ENCODE data around the gene ZNG1C. TPM values are rescaled to one million over a fixed set of nuclear protein-coding genes. Genes with fewer than 3 reads are reported as not detected.
"Not testable (repeated sequence)": the region's sequence is repeated elsewhere in the genome, so short reads cannot be mapped to it uniquely, and the experiment has no call there.

ZNG1C gene
- polyA plus RNA-seq, 1 donor from 2014 or later = 61.2 TPM

DNA sequence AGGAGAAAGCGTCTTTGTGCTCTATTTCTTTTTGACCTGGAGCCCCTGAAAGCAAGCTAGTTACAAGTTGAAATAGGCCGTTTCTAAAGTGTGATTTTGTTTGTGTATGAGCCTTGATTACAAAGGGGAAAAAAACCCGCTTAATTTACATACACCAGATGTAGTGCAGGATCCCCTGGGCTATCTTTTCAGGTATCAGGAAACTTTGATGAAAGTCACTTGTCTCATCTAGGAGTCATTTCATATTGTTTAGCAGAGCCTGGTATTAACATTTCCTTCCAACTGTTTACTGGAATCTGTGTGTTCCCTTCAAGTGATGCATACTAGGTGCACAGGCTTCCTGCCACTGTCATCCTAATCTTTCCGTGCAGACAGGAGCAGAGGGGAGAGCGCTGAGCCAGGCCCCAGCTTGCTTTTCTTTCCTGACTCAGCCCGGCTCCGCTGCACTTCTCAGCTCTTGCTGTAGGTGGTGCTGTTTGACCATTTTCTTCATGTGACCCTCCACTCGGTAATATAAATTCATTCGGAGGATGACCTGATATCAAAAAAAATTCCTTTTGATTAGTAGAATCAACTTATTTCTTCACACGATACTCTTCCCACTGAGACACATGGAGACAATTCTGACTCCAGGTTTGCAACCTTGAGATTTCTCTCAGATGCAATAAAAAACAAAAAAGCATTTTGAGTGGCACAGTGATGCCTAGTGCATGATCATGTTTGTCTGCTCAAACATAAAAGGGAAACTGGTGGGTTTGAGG is 100.7 kb downstream of the ZNG1C start:
- H3K27ac ChIP-seq (ENCODE audit: low read length); H2AFZ ChIP-seq (ENCODE audit: low read depth, low read length); H3K36me3 ChIP-seq (ENCODE audit: insufficient read depth, low read length); H3K9ac ChIP-seq (ENCODE audit: low read length); H3K9me3 ChIP-seq (ENCODE audit: low read length); H3K4me2 ChIP-seq (ENCODE audit: low read length); H3K27me3 ChIP-seq (ENCODE audit: insufficient read depth, low read depth, low read length); H3F3A ChIP-seq (ENCODE audit: insufficient read depth, low read length, poor library complexity, severe bottlenecking); H3K4me3 ChIP-seq (ENCODE audit: low read length); H3K79me2 ChIP-seq (replicated peaks; ENCODE audit: insufficient read depth, low read length); H3K9me2 ChIP-seq (ENCODE audit: insufficient read depth, low read length); H4K20me1 ChIP-seq (ENCODE audit: insufficient read depth): not testable (repeated sequence)
- TF ChIP-seq SMC3 (conservative IDR thresholded peaks at IDR 0.05; ENCODE audit: poor library complexity) (peak; percentile 60), RAD21 (conservative IDR thresholded peaks at IDR 0.05) (peak; percentile 57), CTCF (IDR thresholded peaks at IDR 0.05; ENCODE audit: poor library complexity, severe bottlenecking) (peak; percentile 64)

DNA sequence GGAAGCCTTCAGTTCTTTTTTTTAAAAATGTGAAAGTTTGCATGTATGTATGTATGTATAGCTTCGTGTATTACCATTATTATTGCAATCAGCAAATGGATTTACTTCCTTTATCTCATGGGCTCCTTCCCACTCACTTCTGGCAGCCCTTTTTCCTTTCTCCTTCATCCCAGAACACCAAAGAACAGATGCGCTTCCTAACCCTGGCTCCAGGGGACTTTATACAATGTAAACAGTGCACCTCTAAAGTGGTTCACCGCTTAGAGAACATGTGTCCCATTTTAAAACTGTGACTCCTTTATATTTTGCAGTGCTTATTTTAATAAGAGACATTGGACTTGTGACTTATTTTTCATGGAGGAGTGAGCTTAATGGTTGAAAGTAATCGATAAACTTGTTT is 101.5 kb downstream of the ZNG1C start:
- H3K79me2 ChIP-seq (replicated peaks; ENCODE audit: insufficient read depth, low read length) = not testable (repeated sequence)

DNA sequence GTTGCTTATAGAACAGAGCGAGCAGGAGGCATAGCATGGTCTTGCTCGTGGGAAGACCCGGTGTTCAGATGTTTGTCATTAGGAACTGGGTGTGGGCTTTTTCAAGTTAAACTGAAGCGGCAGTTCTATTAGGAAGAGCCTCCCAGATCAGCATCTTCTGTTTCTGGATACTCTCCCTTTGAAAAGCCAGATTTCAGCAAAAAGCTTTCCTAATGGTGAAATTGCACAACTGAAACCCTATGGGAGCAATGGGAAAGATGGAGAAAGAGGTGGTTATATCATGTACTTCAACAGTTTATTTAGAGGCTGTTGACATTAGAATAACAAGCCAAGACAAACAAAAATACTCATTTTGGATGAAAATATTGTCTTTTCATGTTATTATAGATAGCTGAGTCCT is 102.2 kb downstream of the ZNG1C start:
- H3K27me3 ChIP-seq (ENCODE audit: insufficient read depth, low read depth, low read length); H3K27ac ChIP-seq (ENCODE audit: low read length): not testable (repeated sequence)

More for the DNA sequence above, 101.5 kb downstream of the ZNG1C start:
- H3F3A ChIP-seq (ENCODE audit: insufficient read depth, low read length, poor library complexity, severe bottlenecking); H3K4me2 ChIP-seq (ENCODE audit: low read length); H2AFZ ChIP-seq (ENCODE audit: low read depth, low read length); H3K36me3 ChIP-seq (ENCODE audit: insufficient read depth, low read length); H3K27me3 ChIP-seq (ENCODE audit: insufficient read depth, low read depth, low read length); H4K20me1 ChIP-seq (ENCODE audit: insufficient read depth); H3K27ac ChIP-seq (ENCODE audit: low read length); H3K9me2 ChIP-seq (ENCODE audit: insufficient read depth, low read length); H3K9ac ChIP-seq (ENCODE audit: low read length); H3K9me3 ChIP-seq (ENCODE audit: low read length); H3K4me3 ChIP-seq (ENCODE audit: low read length): not testable (repeated sequence)

More for the DNA sequence above, 102.2 kb downstream of the ZNG1C start:
- H3K36me3 ChIP-seq (ENCODE audit: insufficient read depth, low read length); H2AFZ ChIP-seq (ENCODE audit: low read depth, low read length); H3F3A ChIP-seq (ENCODE audit: insufficient read depth, low read length, poor library complexity, severe bottlenecking); H3K9me2 ChIP-seq (ENCODE audit: insufficient read depth, low read length); H3K9ac ChIP-seq (ENCODE audit: low read length); H4K20me1 ChIP-seq (ENCODE audit: insufficient read depth); H3K79me2 ChIP-seq (replicated peaks; ENCODE audit: insufficient read depth, low read length); H3K9me3 ChIP-seq (ENCODE audit: low read length); H3K4me3 ChIP-seq (ENCODE audit: low read length); H3K4me2 ChIP-seq (ENCODE audit: low read length): not testable (repeated sequence)

Other genes starting within 250 kb of the ZNG1C start
- gene FOXD4L3, start 60.9 kb downstream of the ZNG1C start, polyA plus RNA-seq = not detected in 2 replicates
- not detected in 2 replicates for gene PGM5, start 114.6 kb downstream of the ZNG1C start, polyA plus RNA-seq